GM23248 (cell line): ENCODE results near the gene STK40.

Experiments used
- EZH2 ChIP-seq: fragments of 200-600 bp; sonication (generic); IDR thresholded peaks from 2 replicates; pipeline ENCODE4 v1.6.1; 2018; ENCODE audit warnings: antibody characterized with exemption, mild to moderate bottlenecking; ENCODE audit not compliant: insufficient read depth, poor library complexity, severe bottlenecking
- EZH2phosphoT487 ChIP-seq: fragments of 200-600 bp; sonication (generic); IDR thresholded peaks from 2 replicates; pipeline ENCODE4 v1.6.1; 2018; ENCODE audit warnings: antibody characterized with exemption, moderate library complexity, mild to moderate bottlenecking, low read depth; ENCODE audit not compliant: insufficient read depth

GRCh38 chr1:36384542-36385409 is 948 bp downstream of the STK40 start:
- TF ChIP-seq EZH2 = no peak
- TF ChIP-seq EZH2phosphoT487 = no peak
